ENCODE data around the gene MICB.
A peak's percentile ranks its signal among the peaks of the same experiment; 100 is the strongest.
"Not testable (repeated sequence)": the region's sequence is repeated elsewhere in the genome, so short reads cannot be mapped to it uniquely, and the experiment has no call there.

The MICB gene

DNA sequence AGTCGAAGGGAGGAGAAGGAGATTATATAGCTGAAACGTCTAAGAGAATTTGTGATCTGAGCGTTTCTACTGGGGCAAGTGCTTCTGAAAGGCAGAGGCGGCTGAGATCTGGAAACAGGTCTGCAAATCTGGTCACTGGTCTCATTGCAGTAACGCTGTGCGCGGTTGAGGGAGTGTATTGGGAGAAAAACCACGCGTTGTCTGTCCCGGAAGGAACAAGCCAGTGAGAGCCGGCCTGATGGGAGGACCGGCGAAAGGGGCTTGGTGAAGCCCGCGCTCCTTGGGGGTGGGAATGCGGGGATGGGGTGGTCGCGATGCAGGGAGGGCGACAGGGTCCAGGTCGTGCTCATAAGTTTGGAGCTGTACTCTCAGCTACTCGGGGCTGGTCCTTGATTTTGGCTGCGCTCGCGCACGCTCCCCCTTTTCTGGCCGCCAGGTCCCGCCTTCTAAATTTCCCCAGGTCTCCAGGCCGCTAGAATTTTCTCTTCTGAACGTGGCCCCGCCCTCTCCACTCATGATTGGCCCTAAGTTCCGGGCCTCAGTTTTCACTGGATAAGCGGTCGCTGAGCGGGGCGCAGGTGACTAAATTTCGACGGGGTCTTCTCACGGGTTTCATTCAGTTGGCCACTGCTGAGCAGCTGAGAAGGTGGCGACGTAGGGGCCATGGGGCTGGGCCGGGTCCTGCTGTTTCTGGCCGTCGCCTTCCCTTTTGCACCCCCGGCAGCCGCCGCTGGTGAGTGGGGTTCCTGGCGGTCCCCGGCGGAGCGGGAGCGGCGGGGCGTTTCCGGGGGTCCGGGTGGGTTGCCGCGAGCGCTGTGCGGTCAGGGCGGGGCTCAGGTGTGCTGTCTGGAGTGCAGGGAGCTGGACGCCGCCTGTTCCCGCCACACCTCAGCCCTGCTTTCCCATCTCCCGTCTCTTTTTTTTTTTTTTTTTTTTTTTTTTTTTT lies at the start of gene MICB:
TSS of gene MICB (plus strand) at position 615 of the 946 bp plus-strand sequence. CDS start at position 664, 49 bp downstream.
- peak; percentile 91 for DNase-seq

GRCh38 chr6:31450751-31451150 lies 47.2 kb upstream of the MICB start:
- DNase-seq = no peak

- DNase-seq = no peak
Observed at GRCh38 chr6:31452859-31453258, 45.1 kb upstream of the MICB start.

DNA sequence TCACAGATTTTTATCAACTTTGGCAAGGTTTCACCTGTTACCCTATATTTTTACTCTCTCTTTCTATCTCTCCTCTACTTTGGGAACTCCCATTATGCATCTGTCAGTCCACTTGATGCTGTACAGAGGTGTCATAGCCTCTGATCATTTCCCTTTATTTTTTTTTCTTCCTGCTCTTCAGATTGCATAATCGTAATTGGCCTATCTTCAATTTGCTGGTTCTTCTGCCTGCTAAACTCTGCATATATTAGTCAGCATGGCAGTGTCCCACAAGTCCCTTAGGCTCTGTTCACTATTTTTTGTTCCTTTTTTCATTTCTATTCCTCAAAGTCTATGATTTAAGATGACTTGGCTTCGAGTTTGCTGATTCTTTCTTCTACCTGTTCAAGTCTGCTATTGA lies 44.7 kb upstream of the MICB start:
- no peak for DNase-seq

DNA sequence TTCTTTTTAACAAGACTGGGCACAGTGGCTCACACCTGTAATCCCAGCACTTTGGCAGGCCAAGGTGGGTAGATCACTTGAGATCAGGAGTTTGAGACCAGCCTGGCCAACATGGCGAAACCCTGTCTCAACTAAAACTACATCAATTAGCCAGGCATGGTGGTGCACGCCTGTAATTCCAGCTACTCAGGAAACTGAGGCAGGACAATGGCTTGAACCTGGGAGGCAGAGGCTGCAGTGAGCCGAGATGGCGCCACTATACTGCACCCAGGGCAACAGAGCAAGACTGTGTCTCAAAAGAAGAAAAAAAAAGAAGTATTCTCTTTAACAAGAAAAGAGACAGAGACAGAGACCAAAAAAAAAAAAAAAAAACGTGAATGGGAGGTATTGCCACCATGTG lies 38.1 kb upstream of the MICB start:
- not testable (repeated sequence) for DNase-seq

GRCh38 chr6:31460361-31461025 lies 37.5 kb upstream of the MICB start:
- DNase-seq = no peak

GRCh38 chr6:31462026-31462963 lies 35.6 kb upstream of the MICB start:
- DNase-seq = no peak

- peak; percentile 91 for DNase-seq
Observed at GRCh38 chr6:31462964-31463870, 34.7 kb upstream of the MICB start.

DNA sequence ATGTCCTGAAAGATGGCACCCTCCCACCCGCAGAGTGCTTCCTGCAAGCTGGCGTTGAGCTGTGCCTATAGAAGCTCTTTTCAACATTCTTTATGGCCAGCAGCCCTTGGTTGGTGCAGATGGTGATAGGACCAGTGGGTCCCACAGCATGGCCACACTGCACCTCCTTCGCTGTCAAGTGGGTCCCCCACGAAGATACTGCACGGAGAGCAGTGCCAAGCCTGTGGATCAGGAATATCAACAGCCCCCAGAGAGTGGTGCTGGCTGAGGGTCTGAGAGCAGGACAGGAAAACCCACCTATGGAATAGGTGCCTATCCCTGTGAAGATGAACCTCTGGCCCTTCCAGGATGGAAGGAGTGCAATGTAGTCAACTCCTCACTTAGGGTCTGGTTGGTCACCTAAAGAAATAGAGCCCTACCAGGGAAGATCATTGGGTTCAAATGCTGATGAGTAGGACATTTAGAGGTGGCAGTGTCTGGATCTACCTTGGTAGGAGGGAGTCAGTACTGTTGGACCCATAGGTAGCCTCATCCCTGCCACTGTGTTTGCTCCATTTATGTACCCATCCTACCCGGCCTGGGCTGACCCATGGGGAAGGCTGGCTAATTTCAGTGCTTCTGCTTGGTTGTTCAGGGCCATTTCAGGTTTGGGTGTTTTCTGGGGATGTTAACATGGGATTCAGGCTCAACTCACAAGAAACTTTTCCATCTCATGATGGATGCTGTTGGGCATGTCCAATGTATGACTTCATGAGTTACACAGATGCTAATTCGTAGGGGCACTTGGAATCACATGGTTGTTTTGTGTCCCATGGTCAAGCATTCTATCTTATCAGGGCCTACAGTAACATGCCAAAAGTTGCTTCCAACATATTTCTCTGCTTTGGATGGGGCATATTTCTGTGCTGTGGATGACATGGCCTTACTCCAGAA lies 33.4 kb upstream of the MICB start:
- no peak for DNase-seq

- no peak for DNase-seq
Observed at GRCh38 chr6:31465185-31465536, 32.8 kb upstream of the MICB start.

GRCh38 chr6:31465718-31466117 lies 32.2 kb upstream of the MICB start:
- no peak for DNase-seq

- DNase-seq = no peak
Observed at GRCh38 chr6:31466466-31466865, 31.5 kb upstream of the MICB start.

DNA sequence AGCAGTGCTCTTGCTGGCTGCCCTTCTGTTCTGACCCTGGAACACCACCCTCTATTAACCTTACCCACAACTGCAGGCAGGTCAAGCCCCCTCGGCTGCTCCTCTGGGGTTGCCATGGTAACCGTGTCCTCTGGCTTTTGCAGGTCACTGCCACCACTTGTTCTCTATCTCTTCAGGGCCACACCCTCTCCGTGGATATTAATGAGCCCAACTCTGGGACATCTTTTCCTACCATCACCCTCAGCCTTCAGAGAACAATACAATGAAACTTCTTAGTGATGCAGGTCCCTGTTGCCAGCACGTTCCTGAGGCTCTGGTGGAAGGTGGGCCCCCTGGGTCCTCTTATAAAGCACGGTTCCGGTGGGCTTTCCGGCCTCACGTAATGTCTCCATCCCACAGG lies 30.8 kb upstream of the MICB start:
- DNase-seq = no peak

DNA sequence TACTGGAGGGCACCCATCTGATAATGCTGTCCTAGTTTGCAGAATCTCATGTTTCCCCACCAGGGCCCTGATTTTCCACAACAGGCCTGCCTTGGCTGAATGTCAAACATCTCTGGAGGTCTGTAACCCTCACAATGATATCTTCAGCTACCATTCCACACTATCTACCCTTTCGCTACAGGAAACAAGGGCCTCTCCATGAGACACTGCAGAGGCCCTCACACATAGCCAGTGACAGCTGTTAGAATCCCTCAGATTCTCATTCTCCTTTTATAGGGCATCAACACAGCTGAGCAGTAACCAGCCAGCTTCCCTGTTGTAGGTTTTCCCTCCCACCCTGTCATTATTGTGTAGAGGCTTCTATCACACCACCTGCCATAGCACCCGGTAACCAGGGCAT lies 29.6 kb upstream of the MICB start:
- DNase-seq = no peak

GRCh38 chr6:31470801-31471200 lies 27.1 kb upstream of the MICB start:
- no peak for DNase-seq

GRCh38 chr6:31471711-31472110 lies 26.2 kb upstream of the MICB start:
- DNase-seq = no peak

DNA sequence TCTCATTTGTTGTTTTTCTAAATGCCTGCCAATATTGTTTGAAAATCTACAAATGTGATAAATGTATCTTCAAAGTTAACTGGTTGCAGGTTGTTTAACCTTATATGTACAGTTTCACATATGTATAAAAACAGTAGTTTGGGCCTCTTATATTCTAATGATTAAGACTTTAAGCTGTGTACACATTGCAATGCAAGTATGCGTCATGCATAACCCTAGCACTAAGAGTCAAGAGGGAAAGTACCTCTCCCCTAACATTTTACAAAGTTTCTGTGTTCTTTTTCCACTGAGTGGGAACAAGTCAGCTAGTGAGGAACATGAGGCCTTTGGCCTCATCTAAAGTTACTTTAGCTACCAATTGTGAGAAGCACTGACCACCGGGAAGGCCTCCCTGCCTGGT lies 25.7 kb upstream of the MICB start:
- no peak for DNase-seq

DNA sequence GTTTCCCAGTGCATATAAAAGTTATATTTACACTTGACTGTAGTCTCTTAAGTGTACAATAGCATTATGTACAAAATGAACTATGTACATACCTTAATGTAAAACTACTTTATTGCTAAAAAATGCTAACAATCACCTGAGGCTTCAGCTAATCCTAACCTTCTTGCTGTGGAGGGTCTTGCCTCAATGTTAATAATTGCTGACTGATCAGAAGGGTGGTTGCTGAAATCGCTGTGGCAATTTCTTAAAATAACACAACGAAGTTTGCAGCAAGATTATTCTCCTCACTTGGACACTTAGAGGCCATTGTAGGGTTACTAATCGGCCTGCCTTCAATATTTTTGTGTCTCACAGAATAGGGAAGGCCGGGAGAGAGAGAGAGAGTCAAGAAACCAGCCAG lies 24.7 kb upstream of the MICB start:
- DNase-seq = no peak

- DNase-seq = no peak
Observed at GRCh38 chr6:31473780-31474761, 23.9 kb upstream of the MICB start.

DNA sequence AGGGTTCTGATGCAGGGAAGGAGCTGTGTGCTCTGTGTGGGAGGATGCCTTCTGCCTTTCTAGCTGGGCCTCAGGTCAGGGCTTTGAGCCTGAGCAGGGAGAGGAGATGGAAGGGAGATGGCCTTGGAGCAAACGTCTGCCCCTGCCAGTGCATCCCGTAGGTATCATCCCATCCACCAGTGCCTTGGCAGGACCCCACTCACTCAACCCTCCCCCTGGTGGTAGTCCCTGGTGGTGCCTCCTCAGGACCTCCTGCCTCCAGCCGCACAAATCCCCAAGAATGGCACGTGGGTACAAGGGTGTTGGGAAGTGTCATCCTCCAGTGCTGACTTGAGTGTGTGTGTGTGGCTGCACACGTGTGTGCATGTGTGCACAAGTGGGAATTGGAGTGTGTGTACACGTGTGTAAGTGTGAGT lies 23.1 kb upstream of the MICB start:
- no peak for DNase-seq
